Right kidney (tissue), 9 donors: Measurements from ENCODE around the gene TMTC1.
"Not testable (repeated sequence)": the region's sequence is repeated elsewhere in the genome, so short reads cannot be mapped to it uniquely, and the experiment has no call there.

Source experiments
- DNase-seq: peaks from one replicate; pipeline ENCODE4 v3.0.0-alpha.2; 2016
- long read RNA-seq, 8 donors: transcript quantifications; one replicate each; lab custom pipeline, GENCODE V29; 2026

TMTC1 gene
- long read RNA-seq, donor 1, full-length matches to known transcripts = 1 of 1 reads
- long read RNA-seq, donor 1, partial matches to known transcripts = 0 of 1 reads
- long read RNA-seq, donor 1, other reads (novel, unspliced or antisense) = 0 of 1 reads
- long read RNA-seq, donor 2, full-length matches to known transcripts = 2 of 2 reads
- long read RNA-seq, donor 2, partial matches to known transcripts = 0 of 2 reads
- long read RNA-seq, donor 2, other reads (novel, unspliced or antisense) = 0 of 2 reads
- long read RNA-seq, donor 3 = 0 reads
- long read RNA-seq, donor 4, full-length matches to known transcripts = 2 of 2 reads
- long read RNA-seq, donor 4, partial matches to known transcripts = 0 of 2 reads
- long read RNA-seq, donor 4, other reads (novel, unspliced or antisense) = 0 of 2 reads
- long read RNA-seq, donor 5, full-length matches to known transcripts = 6 of 6 reads
- long read RNA-seq, donor 5, partial matches to known transcripts = 0 of 6 reads
- long read RNA-seq, donor 5, other reads (novel, unspliced or antisense) = 0 of 6 reads
- long read RNA-seq, donor 6, partial matches to known transcripts = 0 of 1 reads
- long read RNA-seq, donor 6, other reads (novel, unspliced or antisense) = 0 of 1 reads
- long read RNA-seq, donor 7, full-length matches to known transcripts = 2 of 2 reads
- long read RNA-seq, donor 7, partial matches to known transcripts = 0 of 2 reads
- long read RNA-seq, donor 7, other reads (novel, unspliced or antisense) = 0 of 2 reads
- long read RNA-seq, donor 8, full-length matches to known transcripts = 5 of 5 reads
- long read RNA-seq, donor 8, partial matches to known transcripts = 0 of 5 reads
- long read RNA-seq, donor 8, other reads (novel, unspliced or antisense) = 0 of 5 reads

GRCh38 chr12:29783773-29784666, at the start of gene TMTC1:
Gene TMTC1 (minus strand): TSS chr12:29783942. CDS start chr12:29783751, 191 bp downstream.
- peak; percentile 77 for DNase-seq

- DNase-seq = no peak
These were observed 47.4 kb upstream of the TMTC1 start for GRCh38 chr12:29831173-29831572.

DNA sequence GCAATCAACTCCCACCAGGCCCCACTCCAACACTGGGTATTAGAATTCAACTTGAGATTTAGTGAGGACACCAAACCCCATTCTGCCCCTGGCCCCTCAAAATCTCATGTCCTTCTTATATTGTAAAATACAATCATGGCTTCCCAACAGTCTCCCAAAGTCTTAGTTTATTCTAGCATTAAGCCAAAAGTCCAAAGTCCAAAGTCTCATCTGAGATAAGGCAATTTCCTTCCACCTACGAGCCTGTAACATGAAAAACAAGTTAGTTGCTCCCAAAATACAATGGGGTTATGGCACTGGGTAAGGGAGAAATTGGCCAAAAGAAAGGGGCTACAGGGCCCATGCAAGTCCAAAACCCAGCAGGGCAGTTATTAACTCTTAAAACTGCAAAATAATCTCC, 46.6 kb upstream of the TMTC1 start:
- no peak for DNase-seq

DNA sequence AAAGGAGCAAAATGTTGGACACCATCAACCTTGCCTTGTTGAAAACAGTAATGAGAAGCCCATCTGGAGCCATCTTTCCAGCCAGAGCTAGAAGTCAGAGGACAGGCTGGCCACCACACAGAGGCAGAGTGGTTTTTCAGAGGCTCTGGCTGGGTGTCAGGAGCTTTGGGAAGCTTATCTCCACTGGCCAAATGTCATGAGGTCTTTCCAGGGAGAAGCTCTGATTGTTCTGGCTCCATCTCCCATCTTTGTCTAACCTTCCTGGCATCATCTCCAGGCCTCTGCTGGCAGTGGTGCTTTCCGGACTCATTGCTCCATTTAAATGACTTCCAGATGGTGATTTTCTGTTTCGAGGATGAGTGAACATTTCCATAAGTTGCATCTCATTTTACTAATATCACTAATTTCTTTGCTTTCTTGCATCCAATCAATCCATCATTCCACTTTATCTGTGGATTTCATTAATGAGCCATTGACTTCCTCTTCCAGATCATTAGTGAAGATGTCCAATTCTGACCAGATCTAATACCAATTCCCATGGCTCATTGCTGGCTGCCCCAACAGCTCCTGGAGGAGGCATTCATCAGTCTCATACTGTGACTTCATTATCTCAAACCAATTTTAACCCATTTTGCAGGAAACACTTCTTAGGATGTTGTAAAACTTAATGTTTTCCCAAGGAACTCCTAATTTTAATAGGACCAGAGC, 35.3 kb upstream of the TMTC1 start:
- no peak for DNase-seq

- DNase-seq = no peak
These were observed 33.4 kb upstream of the TMTC1 start for GRCh38 chr12:29816874-29817725.

GRCh38 chr12:29809616-29810361, 26.0 kb upstream of the TMTC1 start:
- not testable (repeated sequence) for DNase-seq

DNA sequence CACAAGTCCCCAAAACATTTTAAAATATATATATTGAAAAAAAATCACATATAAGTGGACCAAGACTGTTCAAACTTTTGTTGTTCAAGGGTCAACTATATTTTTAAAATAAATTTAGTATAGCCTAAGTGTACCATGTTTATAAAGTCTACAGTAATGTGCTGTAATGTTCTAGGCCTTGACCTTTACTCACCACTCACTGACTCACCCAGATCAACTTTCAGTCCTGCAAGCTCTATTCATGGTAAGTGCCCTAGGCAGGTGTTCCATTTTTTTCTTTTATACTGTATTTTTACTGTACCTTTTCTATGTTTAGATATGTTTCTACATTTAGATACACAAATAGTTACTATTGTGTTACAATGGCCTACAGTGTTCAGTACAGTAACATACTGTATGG, 23.4 kb upstream of the TMTC1 start:
- no peak for DNase-seq

DNA sequence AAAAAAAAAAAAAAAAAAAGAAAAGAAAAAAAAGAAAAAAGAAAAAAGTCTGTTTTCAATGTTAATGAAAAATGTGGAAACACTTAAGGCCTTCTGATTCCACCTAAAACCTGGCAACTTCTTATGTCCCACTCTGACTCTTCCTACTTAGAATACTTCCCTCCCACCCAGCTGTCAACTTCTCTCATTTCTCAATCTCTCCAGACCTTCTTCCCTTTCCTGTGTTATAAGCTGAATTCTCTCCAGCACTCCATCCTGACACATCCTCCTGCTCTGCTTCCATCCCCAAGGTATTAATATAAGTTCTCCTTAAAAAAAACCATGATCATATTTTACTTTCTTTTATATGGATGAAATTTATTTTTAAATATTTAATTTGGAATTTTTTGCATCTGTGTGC, 20.3 kb upstream of the TMTC1 start:
- DNase-seq = no peak

DNA sequence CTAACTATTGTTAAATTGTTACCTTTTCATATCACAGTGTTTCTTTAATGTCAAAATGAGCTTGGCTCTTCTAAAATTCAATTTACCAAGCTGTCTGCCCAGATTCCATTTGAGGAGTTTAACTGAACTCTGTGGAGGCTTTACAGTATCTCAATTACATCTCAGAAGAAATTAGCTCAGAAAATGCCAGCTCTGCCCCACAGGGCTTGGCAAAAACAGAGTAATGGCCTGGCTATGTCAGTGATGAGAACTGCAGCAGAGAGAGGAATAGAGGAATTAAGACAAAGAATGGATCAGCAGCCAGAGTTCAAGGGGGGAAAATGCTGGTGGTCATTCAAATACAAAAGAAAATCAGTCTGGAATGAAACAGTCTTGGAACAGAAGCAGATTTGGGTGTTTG, 15.8 kb upstream of the TMTC1 start:
- no peak for DNase-seq

- peak; percentile 3 for DNase-seq
These were observed 14.0 kb upstream of the TMTC1 start for GRCh38 chr12:29797565-29798355.

DNA sequence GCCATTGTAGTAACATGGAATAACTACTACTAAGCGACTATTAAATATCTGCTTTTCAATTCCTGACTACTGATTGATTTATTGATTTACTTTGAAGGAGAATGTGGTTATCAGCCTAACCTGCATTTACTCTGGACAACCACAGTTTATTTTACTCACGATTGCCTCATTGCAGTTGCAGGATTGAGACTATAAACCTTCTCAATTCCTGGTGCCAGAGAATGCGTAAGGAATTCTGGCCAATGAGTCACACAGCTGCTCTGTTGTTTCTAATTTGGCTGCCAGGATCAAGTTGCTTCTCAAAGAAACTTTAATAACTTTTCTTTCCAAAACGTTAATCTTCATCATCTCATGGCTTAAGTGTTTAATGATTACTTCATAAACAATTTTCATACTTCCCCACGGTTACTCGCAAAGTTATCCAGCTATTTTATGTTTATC, 13.1 kb upstream of the TMTC1 start:
- peak; percentile 16 for DNase-seq

GRCh38 chr12:29795715-29796114, 12.0 kb upstream of the TMTC1 start:
- DNase-seq = no peak

- no peak for DNase-seq
These were observed 11.1 kb upstream of the TMTC1 start for GRCh38 chr12:29794862-29795261.

DNA sequence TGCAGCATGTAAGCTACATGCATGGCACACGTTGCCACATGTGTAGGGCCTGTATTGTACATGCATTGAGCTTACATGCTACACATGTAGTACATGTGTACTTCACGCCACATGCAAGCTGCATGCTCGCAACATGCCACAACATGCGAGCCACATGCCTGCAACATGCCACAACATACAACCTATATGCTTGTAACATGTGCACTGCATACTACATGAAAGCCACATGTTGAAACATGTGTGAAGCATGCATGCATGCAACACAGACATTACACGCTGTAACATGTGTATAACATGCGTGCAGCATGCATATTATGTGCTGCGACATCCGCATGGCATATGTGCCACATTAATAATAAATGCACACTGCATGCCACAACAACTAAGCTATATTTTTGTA, 9.1 kb upstream of the TMTC1 start:
- DNase-seq = no peak

- no peak for DNase-seq
These were observed 8.4 kb upstream of the TMTC1 start for GRCh38 chr12:29792132-29792531.

DNA sequence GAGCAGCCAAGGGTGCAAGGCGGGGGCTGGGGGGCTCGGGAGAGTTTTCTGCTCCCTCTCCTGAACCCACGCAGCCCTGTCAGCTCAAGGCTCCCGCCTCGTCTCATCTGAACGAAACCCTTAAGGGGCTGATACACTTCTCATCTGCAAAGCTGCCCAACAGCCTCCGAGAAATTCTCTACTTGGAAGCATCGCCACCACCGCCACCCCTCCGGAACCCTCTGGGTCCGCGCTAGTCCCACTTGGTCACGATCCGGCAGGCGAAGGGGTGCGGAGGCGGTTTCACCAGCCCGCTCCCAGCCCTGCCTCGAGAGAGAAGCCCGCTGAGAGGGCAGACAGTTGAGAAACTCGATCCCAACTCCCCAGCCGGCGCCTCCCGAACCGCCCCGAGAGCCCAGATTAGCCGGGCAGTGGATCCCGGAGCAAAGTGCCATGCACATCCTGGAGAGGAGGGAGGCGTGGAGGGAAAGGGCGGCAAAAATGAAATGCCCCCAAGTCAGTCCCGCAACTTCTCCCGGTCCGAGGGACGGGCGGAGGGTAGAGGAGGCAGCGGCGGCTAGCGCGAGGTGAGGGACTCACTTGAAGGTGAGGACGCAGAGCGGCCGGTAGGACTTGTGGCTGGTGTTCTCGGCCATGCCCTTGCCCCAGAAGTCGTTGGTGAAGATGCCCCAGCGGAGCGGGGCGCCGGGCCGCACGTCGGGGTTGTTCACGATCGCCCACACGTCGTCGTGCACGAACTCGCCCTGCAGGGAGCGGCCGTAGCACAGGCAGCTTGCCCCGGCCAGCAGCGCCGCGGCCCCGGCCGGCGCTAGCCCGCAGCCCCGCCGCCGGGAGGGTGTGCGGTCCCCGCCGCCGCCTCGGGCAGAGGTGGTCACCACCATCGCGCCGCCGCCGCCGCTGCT, 620 bp downstream of the TMTC1 start:
- peak; percentile 83 for DNase-seq

DNA sequence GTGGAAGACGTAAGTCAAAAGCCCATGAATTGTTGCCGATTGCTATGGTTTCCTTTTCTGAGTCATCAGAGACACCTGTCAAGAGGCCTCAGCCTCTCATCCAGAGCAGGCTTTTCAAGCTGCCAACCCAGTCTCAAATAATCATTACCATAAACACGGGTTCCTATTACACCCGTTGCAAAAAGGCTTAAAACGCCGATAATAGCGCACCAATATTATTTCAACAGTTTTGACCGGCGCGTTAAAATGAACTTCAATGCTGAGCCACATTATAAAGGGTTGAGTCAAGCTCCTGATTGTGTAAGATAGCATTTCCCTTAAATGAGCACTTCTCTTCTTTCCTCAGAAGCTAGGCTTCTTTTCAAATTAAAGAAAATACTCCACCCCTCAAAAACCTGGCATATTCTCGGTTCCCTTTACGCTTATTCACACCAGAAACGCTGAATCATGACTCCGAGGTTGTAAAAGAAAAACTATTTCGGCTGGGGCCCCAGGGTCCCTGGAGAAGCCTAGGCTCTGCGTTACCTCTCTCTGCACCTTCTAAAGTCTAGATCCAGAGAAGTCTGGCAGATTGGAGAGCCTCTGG, 1.4 kb downstream of the TMTC1 start:
- no peak for DNase-seq
